ENCODE measurements around the gene COLEC11. TPM values are rescaled to one million over a fixed set of nuclear protein-coding genes. Genes with fewer than 3 reads are reported as not detected.
A peak's percentile ranks its signal among the peaks of the same experiment; 100 is the strongest.

The COLEC11 gene
- total and polyA plus RNA-seq, 2 of the 13 experiments (the other 11 are each of a cell fraction or from before 2014, with no cell fraction given): 1.5 to 3.0 TPM

DNA sequence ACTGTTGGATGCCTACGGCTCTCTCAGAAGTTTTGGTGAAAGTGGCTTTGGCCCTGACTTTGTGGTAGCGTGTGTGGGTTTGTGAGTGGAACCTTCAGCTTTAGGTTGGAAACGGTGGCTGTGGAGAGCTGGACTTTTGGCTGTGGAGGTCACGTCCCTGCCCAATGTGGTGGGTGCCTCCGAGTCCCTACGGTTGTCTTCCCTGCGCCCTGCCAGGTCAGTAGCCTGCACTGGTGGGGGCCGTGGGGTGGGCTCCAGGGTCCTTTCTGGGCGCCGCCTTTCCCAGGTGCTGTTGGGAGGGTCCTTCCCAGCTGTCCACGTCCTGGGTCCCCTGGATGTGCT, 11.1 kb downstream of the COLEC11 start (continued):
- TF ChIP-seq, protein P1, sequence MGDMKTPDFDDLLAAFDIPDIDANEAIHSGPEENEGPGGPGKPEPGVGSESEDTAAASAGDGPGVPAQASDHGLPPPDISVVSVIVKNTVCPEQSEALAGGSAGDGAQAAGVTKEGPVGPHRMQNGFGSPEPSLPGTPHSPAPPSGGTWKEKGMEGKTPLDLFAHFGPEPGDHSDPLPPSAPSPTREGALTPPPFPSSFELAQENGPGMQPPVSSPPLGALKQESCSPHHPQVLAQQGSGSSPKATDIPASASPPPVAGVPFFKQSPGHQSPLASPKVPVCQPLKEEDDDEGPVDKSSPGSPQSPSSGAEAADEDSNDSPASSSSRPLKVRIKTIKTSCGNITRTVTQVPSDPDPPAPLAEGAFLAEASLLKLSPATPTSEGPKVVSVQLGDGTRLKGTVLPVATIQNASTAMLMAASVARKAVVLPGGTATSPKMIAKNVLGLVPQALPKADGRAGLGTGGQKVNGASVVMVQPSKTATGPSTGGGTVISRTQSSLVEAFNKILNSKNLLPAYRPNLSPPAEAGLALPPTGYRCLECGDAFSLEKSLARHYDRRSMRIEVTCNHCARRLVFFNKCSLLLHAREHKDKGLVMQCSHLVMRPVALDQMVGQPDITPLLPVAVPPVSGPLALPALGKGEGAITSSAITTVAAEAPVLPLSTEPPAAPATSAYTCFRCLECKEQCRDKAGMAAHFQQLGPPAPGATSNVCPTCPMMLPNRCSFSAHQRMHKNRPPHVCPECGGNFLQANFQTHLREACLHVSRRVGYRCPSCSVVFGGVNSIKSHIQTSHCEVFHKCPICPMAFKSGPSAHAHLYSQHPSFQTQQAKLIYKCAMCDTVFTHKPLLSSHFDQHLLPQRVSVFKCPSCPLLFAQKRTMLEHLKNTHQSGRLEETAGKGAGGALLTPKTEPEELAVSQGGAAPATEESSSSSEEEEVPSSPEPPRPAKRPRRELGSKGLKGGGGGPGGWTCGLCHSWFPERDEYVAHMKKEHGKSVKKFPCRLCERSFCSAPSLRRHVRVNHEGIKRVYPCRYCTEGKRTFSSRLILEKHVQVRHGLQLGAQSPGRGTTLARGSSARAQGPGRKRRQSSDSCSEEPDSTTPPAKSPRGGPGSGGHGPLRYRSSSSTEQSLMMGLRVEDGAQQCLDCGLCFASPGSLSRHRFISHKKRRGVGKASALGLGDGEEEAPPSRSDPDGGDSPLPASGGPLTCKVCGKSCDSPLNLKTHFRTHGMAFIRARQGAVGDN (CRISPR knock-in tag; IDR thresholded peaks at IDR 0.05): peak; percentile 18; the same call in 1 of the 2 replicates
- TF ChIP-seq, protein P2, sequence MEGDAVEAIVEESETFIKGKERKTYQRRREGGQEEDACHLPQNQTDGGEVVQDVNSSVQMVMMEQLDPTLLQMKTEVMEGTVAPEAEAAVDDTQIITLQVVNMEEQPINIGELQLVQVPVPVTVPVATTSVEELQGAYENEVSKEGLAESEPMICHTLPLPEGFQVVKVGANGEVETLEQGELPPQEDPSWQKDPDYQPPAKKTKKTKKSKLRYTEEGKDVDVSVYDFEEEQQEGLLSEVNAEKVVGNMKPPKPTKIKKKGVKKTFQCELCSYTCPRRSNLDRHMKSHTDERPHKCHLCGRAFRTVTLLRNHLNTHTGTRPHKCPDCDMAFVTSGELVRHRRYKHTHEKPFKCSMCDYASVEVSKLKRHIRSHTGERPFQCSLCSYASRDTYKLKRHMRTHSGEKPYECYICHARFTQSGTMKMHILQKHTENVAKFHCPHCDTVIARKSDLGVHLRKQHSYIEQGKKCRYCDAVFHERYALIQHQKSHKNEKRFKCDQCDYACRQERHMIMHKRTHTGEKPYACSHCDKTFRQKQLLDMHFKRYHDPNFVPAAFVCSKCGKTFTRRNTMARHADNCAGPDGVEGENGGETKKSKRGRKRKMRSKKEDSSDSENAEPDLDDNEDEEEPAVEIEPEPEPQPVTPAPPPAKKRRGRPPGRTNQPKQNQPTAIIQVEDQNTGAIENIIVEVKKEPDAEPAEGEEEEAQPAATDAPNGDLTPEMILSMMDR (CRISPR knock-in tag; IDR thresholded peaks at IDR 0.05): 0 out of 2 replicates have a peak, but pooled peaks have one; percentile 6
- TF ChIP-seq ZNF431 (CRISPR knock-in tag; IDR thresholded peaks at IDR 0.05; ENCODE audit: borderline replicate concordance, low read depth) (no peak), SETDB1 (CRISPR knock-in tag; IDR thresholded peaks at IDR 0.05; ENCODE audit: borderline replicate concordance) (peak; percentile 14; the same call in 1 of the 2 replicates), SALL1 (CRISPR knock-in tag; IDR thresholded peaks at IDR 0.05) (peak; percentile 1; the same call in 1 of the 2 replicates), ERF (CRISPR knock-in tag; IDR thresholded peaks at IDR 0.05) (0 out of 2 replicates have a peak, but pooled peaks have one; percentile 6), KDM5B (CRISPR knock-in tag; IDR thresholded peaks at IDR 0.05; ENCODE audit: borderline replicate concordance) (peak; percentile 59; the same call in 1 of the 2 replicates), CAMTA2 (CRISPR knock-in tag; IDR thresholded peaks at IDR 0.05; ENCODE audit: borderline replicate concordance) (no peak), FOXC1 (CRISPR knock-in tag; IDR thresholded peaks at IDR 0.05; ENCODE audit: borderline replicate concordance) (0 out of 2 replicates have a peak, but pooled peaks have one; percentile 38), SNAI1 (CRISPR knock-in tag; IDR thresholded peaks at IDR 0.05; ENCODE audit: borderline replicate concordance) (peak; percentile 62; the same call in 1 of the 2 replicates), ZNF607 (CRISPR knock-in tag; IDR thresholded peaks at IDR 0.05; ENCODE audit: borderline replicate concordance) (0 out of 2 replicates have a peak, but pooled peaks have one; percentile 26), MTF2 (CRISPR knock-in tag; IDR thresholded peaks at IDR 0.05; ENCODE audit: borderline replicate concordance) (no peak), LCORL (IDR thresholded peaks at IDR 0.05) (no peak), LCORL (CRISPR knock-in tag; IDR thresholded peaks at IDR 0.05) (no peak), RBFOX2 (IDR thresholded peaks at IDR 0.05; ENCODE audit: low read depth, low read length) (peak; percentile 41; the same call in 1 of the 2 replicates), AGO2 (optimal IDR thresholded peaks at IDR 0.05; ENCODE audit: low read depth, low read length) (peak; percentile 89), ZNF501 (CRISPR knock-in tag; IDR thresholded peaks at IDR 0.05) (peak; percentile 87), ZSCAN9 (CRISPR knock-in tag; IDR thresholded peaks at IDR 0.05; ENCODE audit: borderline replicate concordance) (no peak)
- TF ChIP-seq, protein P3, sequence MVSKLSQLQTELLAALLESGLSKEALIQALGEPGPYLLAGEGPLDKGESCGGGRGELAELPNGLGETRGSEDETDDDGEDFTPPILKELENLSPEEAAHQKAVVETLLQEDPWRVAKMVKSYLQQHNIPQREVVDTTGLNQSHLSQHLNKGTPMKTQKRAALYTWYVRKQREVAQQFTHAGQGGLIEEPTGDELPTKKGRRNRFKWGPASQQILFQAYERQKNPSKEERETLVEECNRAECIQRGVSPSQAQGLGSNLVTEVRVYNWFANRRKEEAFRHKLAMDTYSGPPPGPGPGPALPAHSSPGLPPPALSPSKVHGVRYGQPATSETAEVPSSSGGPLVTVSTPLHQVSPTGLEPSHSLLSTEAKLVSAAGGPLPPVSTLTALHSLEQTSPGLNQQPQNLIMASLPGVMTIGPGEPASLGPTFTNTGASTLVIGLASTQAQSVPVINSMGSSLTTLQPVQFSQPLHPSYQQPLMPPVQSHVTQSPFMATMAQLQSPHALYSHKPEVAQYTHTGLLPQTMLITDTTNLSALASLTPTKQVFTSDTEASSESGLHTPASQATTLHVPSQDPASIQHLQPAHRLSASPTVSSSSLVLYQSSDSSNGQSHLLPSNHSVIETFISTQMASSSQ (IDR thresholded peaks at IDR 0.05; ENCODE audit: low read depth): no peak
- TF ChIP-seq, protein P3 (CRISPR knock-in tag; IDR thresholded peaks at IDR 0.05; ENCODE audit: borderline replicate concordance): peak; percentile 14; the same call in 1 of the 2 replicates
- TF ChIP-seq, protein P4, sequence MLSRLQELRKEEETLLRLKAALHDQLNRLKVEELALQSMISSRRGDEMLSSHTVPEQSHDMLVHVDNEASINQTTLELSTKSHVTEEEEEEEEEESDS (CRISPR knock-in tag; IDR thresholded peaks at IDR 0.05; ENCODE audit: borderline replicate concordance): no peak
